HG02763 (cell line): Measurements from ENCODE around the gene SYNPO2L.
"Not testable (repeated sequence)": the region's sequence is repeated elsewhere in the genome, so short reads cannot be mapped to it uniquely, and the experiment has no call there.

ENCODE experiments used
- ATAC-seq: cut with Tn5 transposase; IDR thresholded peaks from one replicate; pipeline ENCODE4 v1.9.1; 2021; ENCODE audit warnings: mild to moderate bottlenecking, moderate library complexity; ENCODE audit not compliant: unreplicated experiment

SYNPO2L gene, protein sequence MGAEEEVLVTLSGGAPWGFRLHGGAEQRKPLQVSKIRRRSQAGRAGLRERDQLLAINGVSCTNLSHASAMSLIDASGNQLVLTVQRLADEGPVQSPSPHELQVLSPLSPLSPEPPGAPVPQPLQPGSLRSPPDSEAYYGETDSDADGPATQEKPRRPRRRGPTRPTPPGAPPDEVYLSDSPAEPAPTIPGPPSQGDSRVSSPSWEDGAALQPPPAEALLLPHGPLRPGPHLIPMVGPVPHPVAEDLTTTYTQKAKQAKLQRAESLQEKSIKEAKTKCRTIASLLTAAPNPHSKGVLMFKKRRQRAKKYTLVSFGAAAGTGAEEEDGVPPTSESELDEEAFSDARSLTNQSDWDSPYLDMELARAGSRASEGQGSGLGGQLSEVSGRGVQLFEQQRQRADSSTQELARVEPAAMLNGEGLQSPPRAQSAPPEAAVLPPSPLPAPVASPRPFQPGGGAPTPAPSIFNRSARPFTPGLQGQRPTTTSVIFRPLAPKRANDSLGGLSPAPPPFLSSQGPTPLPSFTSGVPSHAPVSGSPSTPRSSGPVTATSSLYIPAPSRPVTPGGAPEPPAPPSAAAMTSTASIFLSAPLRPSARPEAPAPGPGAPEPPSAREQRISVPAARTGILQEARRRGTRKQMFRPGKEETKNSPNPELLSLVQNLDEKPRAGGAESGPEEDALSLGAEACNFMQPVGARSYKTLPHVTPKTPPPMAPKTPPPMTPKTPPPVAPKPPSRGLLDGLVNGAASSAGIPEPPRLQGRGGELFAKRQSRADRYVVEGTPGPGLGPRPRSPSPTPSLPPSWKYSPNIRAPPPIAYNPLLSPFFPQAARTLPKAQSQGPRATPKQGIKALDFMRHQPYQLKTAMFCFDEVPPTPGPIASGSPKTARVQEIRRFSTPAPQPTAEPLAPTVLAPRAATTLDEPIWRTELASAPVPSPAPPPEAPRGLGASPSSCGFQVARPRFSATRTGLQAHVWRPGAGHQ

DNA sequence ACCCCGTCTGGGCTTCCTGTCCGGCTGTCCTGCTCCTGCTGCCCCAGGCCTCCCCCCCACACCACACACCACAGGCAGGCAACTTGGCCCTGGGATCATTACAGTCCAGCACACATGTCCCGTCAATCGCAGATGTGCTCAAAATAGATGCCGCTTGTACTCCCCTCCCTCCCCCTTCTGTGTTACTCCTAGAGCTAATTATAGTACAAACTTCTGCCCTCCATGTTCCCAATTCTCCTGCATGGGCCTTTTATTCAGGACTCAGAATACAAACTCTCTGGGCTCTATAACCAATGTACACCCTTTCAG, at the start of gene SYNPO2L:
Gene SYNPO2L (minus strand): TSS at position 40 of the 309 bp plus-strand sequence. CDS start 107 bp downstream, outside the sequence.
- no peak for ATAC-seq

DNA sequence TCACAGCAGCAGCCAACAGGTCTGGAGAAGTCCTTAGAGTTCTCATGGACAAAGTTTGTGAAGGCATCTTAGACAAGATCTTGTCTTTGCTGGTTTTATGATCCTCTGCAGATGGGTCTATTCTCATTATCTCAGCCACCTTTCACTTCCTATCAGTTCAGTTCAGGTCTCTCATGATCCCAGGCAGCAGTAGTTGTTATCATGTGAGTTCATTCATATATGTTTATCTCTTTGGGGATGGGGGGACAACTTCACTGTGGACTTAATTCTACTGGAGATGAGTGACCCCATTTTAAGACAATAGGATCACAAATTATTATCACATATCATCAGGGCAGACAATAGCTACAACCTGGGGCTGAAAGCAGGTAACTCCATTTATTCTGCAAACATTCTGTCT, 48.1 kb upstream of the SYNPO2L start:
- not testable (repeated sequence) for ATAC-seq

DNA sequence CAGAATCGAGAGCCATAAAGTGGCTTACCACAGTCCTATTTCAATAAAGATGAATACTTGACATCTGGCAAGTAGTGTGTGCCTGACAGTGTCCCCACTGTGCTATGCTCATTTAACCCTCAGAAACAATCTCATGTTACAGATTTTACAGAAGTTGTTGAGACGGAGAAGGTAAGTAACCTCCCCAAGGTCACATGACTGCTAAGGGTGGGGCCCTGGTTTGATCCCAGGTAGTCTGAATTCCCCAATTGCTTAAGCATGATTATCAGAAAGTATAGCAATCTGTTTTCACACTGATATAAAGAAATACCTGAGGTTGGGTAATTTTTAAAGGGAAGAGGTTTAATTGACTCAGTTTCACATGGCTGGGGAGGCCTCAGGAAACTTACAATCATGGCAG, 43.0 kb upstream of the SYNPO2L start:
- not testable (repeated sequence) for ATAC-seq

DNA sequence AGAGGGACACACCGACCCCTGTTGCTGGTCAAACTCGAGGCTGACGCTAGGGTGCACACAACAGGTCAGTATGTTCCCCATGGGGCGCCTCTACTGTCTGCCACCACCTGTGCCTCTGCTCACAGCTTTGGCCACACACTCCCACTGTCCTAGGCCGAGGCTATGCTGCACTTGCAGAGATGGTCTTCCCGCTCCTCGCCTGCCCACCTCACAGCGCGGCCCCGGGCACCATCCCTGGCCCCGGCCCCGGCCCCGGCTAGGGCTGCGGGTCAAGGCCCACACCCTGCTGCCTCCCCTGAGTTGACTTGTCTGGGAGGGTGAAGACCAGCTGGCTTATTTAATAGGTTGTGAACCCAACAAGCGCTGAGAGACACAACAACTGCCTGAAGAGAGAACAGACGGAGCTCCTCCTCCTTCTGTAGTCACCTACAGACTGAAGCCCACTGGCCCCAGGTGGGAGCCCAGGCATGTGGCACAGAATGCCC, 41.9 kb upstream of the SYNPO2L start, which contains the start of gene AGAP5:
Gene AGAP5 (minus strand): TSS at position 435 of the 485 bp plus-strand sequence. CDS start 354 bp downstream, at position 81.
- not testable (repeated sequence) for ATAC-seq

DNA sequence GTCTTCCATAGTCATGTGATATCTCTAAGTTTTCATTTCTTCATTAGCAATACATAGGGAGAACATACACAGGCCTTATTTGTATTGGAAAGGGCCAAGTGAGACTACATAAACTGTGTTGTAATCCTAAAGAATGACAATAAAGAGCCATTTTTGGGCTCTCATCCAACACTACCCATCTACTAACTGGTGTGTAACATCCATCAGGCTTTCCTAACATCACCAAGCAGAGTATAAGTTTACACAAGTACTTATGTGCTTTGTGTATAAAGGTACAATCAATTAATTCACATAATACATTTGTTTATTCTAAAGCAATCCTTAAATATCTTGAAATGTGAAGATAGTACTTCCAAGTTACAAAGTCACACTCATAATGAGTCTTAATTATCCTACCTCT, 39.5 kb upstream of the SYNPO2L start:
- ATAC-seq: not testable (repeated sequence)

DNA sequence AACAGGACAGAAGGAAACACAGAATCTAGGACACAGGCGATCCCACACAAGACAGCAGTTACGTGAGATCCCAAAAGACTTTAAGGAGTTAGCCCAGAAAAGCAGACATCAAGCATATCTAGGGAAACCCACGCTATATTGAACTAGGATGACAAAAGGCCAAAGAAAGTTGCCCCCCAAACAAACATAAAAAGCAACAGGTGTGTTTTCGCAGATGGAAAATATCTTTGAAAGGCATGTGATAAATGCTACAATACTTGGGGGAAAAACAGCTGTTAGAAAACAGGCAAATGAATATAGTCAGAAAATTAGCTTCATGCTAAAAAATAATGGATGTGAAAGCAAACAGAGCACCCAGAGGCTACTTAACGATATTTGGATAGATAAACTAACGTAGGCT, 34.9 kb upstream of the SYNPO2L start:
- not testable (repeated sequence) for ATAC-seq

DNA sequence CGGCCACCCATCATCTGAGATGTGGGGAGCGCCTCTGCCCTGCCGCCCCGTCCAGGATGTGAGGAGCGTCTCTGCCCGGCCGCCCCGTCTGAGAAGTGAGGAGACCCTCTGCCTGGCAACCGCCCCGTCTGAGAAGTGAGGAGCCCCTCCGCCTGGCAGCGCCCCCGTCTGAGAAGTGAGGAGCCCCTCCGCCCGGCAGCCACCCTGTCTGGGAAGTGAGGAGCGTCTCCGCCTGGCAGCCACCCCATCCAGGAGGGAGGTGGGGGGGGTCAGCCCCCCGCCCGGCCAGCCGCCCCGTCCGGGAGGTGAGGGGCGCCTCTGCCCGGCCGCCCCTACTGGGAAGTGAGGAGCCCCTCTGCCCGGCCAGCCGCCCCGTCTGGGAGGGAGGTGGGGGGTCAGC, 33.8 kb upstream of the SYNPO2L start:
- ATAC-seq: not testable (repeated sequence)

DNA sequence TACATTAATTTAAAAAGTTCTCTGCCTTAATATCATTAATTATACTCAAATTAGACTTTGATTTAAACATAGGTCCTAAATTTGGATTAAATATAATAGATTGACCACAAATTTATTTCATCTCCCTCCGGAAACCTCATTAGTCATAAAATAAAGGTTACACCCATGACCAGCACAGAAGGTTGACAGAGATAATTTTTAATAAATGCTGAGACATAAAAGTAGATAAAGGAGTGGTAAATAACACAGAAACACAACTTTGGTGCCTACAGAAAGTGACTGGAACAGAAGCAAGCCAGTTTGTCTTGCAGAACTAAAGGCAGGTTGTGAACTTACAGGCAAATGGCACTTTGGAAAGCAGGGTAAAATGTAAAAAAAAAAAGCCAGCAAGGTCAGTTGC, 31.8 kb upstream of the SYNPO2L start:
- ATAC-seq: not testable (repeated sequence)

DNA sequence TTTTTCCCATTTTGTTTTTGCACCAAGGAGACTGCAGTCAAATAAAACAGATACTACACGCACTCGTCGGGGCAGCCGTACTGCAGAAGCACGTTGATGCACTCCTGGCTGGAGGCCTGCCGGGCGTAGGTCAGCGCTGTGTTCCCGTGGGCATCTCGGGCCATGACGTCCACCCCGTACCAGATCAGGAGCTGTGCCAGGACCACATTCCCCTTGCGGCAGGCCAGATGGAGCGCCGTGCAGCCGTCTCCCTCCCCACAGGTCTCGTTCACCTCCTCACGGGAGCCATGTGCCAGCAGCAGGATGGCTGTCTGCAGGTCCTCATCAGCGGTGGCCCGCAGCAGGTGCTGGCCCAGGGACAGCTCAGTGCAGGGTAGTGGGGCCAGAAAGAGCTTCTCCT, 18.7 kb upstream of the SYNPO2L start:
- not testable (repeated sequence) for ATAC-seq

DNA sequence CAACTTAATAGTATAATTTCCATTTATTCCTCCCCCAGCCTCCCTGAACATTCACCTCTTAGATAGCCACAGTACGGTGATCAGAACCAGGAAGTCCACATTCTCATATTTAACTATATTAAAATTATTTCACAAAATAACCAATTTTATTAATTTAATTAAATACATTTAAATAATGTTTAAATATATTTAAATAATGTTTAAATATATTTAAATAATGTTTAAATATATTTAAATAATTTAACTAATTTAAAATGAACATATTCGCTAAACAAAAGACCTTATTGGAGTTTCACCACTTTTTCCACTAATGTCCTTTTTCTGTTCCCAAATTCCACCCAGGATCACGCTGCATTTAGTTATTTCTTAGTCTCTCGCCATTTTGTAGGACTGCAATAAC, 12.5 kb upstream of the SYNPO2L start:
- not testable (repeated sequence) for ATAC-seq

DNA sequence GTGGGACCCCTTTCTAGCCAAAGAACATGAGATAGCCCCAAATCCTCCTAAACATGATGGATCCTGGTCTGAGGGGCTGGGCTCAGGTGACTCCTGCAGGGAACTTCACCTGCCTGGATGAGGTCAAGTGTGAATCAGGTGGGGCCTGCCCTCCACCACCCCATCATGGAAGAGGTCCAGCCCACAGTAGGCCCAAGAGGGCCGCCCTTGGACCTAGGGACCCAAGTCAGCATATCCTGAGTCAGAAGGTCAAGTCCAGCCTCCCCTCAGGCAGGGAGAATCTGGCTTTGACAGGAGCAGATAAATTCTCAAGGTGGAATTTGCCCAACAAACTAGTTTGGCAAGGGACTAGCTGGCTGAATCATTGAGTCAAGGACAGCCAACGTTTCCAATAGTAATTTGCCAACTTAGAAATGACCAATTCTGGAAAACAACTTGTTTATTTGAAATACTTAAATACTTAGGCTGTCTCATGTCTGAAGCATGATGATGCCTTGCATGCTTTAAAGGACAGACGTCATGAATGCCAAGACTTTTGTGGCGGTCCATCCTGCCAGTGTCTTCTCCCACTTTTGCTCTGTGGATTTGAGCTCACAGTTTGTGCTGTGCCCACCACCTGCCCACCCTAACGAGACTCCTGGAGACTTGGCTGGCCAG, 10.5 kb upstream of the SYNPO2L start:
- not testable (repeated sequence) for ATAC-seq

DNA sequence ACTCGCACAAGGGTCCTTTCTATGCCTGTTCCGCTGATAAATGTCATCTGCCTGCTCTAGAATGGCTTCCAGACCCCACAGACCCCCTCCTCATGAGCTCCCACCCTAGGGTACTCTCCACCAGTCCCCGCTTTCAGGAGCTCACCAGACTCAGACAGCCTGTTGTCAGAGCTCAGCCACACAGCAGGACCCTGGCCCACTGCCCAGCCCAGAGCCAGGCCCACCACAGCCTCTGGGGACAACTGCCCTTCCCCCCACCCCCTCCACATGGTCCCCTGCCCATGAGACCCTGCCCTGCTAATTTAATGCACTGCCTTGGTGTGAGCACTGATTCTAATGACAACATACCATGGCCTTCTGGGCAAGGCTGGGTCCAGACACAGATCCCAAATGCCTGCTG, 9.8 kb upstream of the SYNPO2L start:
- ATAC-seq: not testable (repeated sequence)

DNA sequence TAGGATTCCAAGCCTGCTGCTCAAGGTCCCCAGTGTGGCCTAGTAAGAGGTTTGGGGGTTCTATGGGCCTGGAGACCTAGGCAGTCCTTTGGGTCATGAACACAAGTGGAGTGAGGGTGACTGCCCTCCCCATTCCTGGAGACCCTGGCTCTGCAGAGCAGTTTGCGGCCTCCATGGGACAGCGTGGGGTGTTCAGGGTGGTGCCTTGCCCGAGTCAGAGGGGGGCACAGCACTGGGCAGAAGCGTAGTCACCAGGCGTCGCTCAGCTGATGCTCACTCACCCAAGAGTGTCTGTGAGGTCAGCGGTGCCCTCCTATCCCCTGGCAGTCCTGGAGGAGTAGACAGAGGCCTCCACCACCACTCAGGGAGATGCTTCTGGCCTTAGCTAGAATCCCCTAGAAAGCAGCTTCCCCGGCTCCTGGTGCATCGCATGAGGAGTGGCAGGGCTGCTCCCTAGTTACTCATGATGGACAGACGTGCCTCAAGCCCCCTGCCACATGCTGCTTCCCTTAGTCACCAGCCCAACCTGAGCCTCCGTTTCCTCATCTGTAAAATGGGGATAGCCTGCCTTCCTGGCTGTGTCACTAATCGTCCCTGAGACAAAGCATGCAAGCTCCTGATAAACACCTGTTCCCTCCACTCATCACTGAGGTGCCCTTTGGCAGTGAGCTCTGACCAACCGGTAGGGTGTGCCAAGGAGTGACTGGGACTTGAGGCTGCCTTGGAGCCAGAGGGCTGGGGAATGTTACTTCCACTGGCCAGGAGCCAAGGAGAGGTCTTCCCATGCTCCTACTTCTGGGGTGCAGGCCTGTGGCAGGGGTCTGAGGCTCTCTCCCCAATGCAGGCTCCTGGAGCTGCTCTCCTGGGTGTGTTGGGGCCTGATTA, 8.6 kb upstream of the SYNPO2L start:
- ATAC-seq: not testable (repeated sequence)

DNA sequence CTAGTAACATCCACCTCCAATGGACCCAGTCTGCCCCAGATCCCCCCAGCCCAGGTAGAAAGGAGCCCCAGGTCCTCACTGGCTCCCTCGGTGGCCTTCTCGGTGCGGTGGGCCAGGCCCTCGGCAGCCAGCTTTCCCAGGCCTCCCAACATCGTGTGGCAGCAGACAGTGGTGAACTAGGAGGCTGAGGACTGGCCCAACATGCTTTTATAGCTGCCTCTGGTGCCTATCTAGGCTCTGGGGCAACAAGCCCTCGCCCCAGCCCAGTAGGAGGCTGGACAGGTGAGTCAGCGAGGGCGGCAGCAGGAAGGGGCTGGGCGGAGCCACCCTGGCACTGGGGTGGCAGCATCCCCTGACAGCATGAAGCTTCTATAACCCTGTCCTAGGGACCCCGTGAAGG, 7.8 kb upstream of the SYNPO2L start:
- not testable (repeated sequence) for ATAC-seq

DNA sequence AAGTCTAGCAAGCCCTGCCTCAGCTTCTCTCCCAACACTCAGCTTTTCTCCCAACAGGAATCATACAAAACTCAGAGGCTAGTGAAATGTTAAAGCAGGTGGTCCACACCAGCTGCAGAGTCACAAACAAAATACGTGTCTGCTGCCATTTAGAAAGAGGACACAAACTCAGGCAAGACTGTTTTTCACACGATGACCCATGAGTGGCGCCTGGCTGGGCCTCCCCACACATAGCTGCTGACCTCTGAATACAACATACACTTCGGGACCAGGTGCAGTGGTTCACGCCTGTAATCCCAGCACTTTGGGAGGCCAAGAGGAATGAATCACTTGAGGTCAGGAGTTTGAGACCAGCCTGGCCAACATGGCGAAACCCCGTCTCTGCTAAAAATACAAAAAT, 6.9 kb upstream of the SYNPO2L start:
- not testable (repeated sequence) for ATAC-seq

DNA sequence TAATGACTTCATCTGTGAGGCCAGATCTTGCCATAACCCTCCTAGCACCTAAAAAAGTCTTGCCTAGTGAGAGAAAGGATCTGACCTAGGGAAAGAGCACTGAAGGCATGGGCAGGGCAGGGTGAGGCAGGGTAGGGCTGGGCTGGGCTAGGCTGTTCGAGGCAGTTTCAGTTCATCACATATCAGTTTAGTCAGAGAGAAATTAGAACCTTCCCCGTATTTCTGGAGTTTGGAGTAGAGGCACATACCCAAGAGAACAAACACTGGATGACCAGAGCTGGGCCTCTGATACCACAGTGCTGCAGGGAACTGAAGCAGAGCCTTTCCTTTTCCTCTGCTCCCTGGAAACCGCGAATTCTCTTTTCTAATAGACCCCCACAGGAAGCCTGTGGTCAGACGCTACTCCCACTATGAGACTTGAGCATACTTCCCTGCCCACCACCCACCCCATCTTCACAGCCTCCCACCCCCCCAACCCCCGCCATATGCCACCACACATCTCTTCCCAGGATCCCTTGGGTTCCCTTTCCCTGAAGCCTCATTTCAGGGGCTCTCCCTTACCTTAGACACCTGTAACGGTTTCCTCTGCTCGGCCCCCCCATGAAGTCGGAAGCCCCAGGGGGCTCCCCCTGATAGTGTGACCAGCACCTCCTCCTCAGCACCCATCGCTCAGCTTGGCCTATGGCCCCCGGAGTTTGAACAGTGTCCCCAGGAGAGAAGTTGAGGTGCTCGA, 406 bp downstream of the SYNPO2L start:
- ATAC-seq: no peak

DNA sequence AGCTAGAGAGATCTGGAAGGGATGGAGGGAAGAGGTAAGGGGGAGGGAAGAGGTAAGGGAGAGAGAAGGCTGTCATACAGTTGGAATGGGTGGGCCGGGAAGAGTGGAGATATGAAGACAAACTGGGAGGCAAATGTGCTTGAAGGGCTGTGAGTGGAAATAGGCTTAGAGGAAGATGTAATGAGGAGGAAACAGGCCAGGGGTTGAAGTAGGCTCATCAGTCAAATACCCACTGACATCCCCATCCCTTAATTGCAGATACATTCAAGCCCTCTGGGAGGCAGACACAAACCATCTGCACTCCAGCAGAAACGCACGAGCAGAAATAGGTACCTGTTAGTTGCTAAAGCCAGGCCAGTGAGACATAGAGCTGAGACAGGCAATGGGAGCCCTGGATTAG, 2.1 kb downstream of the SYNPO2L start:
- ATAC-seq: no peak

DNA sequence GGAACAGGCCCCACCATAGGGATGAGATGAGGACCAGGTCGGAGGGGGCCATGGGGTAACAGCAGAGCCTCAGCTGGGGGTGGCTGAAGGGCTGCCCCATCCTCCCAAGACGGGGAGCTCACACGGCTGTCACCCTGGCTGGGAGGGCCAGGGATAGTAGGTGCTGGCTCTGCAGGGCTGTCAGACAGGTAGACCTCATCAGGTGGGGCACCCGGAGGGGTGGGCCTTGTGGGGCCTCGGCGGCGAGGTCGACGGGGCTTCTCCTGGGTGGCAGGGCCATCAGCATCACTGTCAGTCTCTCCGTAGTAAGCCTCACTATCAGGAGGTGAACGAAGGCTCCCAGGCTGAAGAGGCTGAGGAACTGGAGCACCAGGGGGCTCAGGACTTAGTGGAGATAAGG, 2.6 kb downstream of the SYNPO2L start:
- ATAC-seq: no peak
